HepG2 (cell line): Measurements from ENCODE around the gene KIF19.

Experiments used
- ARID3A ChIP-seq: IDR thresholded peaks from 2 replicates; pipeline ENCODE4 v1.6.1; 2012; ENCODE audit warnings: low read depth, low read length, improper control_type of control experiment
- DRAP1 ChIP-seq: IDR thresholded peaks from 2 replicates; pipeline ENCODE4 v1.6.1; 2016; ENCODE audit warnings: missing genetic modification reagents, missing compliant biosample characterization
- EP300 ChIP-seq, 3 experiments: sonication (generic) in 1 of 3; formaldehyde crosslinking in 1 of 3; IDR thresholded peaks; 2 replicates each; pipeline versions ENCODE4 v1.5.1 to v1.6.1; 2011 to 2020; ENCODE audit warnings: low read depth in 2 of 3, low read length in 2 of 3, borderline replicate concordance in 1 of 3, improper control_type of control experiment in 1 of 3, mild to moderate bottlenecking in 1 of 3, missing genetic modification reagents in 1 of 3, moderate library complexity in 1 of 3
- HES4 ChIP-seq: sonication (generic); formaldehyde crosslinking; IDR thresholded peaks from 2 replicates; pipeline ENCODE4 v1.9.0; 2021; ENCODE audit warnings: mild to moderate bottlenecking, missing genetic modification reagents, borderline replicate concordance
- JUND ChIP-seq: sonication (generic); formaldehyde crosslinking; IDR thresholded peaks from 2 replicates; pipeline ENCODE4 v1.8.0; 2022; ENCODE audit warnings: mild to moderate bottlenecking, missing genetic modification reagents
- KAT7 ChIP-seq: IDR thresholded peaks from 2 replicates; pipeline ENCODE4 v1.6.1; 2018; ENCODE audit warnings: borderline replicate concordance, missing compliant biosample characterization
- MTF1 ChIP-seq: sonication (generic); formaldehyde crosslinking; IDR thresholded peaks from 2 replicates; pipeline ENCODE4 v1.5.0; 2020; ENCODE audit warnings: missing genetic modification reagents
- NBN ChIP-seq: fragments of 450-650 bp; conservative IDR thresholded peaks from 2 replicates; pipeline ENCODE4 v1.6.1; 2017
- NCOA2 ChIP-seq: sonication (generic); formaldehyde crosslinking; IDR thresholded peaks from 2 replicates; pipeline ENCODE4 v1.8.0; 2022; ENCODE audit warnings: inconsistent platforms
- UBTF ChIP-seq: sonication (generic); formaldehyde crosslinking; IDR thresholded peaks from 2 replicates; pipeline ENCODE4 v1.4.0; 2020; ENCODE audit warnings: mild to moderate bottlenecking, missing genetic modification reagents
- ZNF646 ChIP-seq: sonication (generic); formaldehyde crosslinking; IDR thresholded peaks from 2 replicates; pipeline ENCODE4 v1.9.0; 2021; ENCODE audit warnings: mild to moderate bottlenecking, missing genetic modification reagents
- TF ChIP-seq, protein P1 (sequence below): sonication (generic); formaldehyde crosslinking; IDR thresholded peaks from 2 replicates; pipeline ENCODE4 v1.4.0; 2020; ENCODE audit warnings: missing genetic modification reagents, mild to moderate bottlenecking, borderline replicate concordance

GRCh38 chr17:74325743-74326379 is at the start of gene KIF19:
- no peak for TF ChIP-seq HES4 (CRISPR knock-in tag)
- no peak for TF ChIP-seq NCOA2 (CRISPR knock-in tag)
- TF ChIP-seq, protein P1, sequence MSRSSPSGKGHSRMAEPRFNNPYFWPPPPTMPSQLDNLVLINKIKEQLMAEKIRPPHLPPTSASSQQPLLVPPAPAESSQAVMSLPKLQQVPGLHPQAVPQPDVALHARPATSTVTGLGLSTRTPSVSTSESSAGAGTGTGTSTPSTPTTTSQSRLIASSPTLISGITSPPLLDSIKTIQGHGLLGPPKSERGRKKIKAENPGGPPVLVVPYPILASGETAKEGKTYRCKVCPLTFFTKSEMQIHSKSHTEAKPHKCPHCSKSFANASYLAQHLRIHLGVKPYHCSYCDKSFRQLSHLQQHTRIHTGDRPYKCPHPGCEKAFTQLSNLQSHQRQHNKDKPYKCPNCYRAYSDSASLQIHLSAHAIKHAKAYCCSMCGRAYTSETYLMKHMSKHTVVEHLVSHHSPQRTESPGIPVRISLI (CRISPR knock-in tag) = no peak
- TF ChIP-seq JUND (CRISPR knock-in tag) = no peak
- no peak for TF ChIP-seq NBN
- no peak for TF ChIP-seq UBTF
- TF ChIP-seq EP300 (IDR thresholded peaks at IDR 0.05; ENCODE audit: low read depth in 2 of 2, low read length in 2 of 2) = no peak
- no peak for TF ChIP-seq EP300 (CRISPR knock-in tag; IDR thresholded peaks at IDR 0.05; ENCODE audit: borderline replicate concordance)
- TF ChIP-seq ZNF646 (CRISPR knock-in tag) = no peak
- TF ChIP-seq ARID3A = no peak
- no peak for TF ChIP-seq KAT7 (CRISPR knock-in tag)
- no peak for TF ChIP-seq MTF1 (CRISPR knock-in tag)
- TF ChIP-seq DRAP1 (CRISPR knock-in tag) = no peak
